NCI-H524 treated with DMSO at 0.1 percent for 48 hours (cell line): ENCODE data around the gene ARHGEF4.

Source experiments
- DNase-seq: peaks from one replicate; lab custom pipeline; 2025; lab: John Stamatoyannopoulos, UW

The ARHGEF4 gene

GRCh38 chr2:131011486-131011885 is 174.8 kb downstream of the ARHGEF4 start:
- peak; percentile 97 for DNase-seq

DNA sequence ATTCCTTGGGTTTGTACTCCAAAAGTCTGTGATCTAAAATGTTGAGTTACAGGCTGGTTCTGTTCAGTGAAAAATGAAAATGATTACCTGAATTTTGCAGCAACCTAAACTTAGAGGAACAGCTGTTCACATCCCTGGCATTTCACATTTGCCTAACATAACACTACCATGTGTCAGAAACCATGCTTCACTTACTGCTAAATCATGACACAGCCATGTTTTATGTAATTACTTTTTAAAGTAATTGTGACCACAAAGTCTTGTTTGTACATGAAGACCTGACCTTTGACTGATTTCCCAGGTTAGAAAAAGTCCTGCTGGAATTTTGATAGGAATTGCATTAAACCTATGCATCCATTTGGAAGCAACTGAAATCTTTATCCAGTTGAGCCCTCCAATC is 177.4 kb downstream of the ARHGEF4 start:
- DNase-seq, result no peak

DNA sequence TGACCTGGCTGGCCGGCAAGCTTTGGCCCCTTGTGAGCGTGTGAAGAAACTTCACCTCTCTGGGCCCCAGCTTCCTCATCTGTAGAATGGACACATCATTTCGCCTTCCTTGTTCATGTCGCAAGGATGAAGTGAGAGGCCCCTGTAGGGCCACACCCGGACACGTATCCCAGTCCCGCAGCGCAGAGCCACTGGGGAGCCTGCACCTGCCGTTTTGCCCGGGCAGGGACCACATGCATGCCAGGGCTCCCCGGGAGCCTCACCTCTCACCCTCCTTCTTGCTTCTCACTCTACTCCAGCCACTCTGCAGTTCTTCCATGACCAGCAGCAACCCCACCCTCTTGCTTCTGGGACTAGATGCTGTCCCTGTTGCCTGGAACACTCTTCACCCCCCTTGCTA is 179.1 kb downstream of the ARHGEF4 start:
- no peak for DNase-seq

- no peak for DNase-seq
Observed at GRCh38 chr2:131016826-131017741, 180.4 kb downstream of the ARHGEF4 start.

DNA sequence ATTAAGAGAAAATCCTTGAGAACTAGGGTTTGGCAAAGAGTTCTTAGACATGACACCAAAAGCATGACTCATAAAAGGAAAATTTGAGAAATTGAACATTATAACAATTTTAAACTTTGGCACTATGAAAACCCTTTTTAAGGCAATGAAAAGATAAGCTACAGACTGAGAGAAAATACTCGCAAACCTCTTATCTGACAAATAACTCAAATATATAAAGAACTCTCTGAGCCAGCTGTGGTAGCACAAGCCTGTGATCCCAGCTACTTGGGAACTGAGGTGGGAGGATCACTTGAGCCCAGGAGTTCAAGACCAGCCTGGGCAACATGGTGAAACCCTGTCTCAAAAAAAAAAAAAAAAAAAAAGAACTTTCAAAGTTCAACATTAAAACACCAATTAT is 186.0 kb downstream of the ARHGEF4 start:
- no peak for DNase-seq

GRCh38 chr2:131023758-131024157 is 187.0 kb downstream of the ARHGEF4 start:
- DNase-seq, result no peak

DNA sequence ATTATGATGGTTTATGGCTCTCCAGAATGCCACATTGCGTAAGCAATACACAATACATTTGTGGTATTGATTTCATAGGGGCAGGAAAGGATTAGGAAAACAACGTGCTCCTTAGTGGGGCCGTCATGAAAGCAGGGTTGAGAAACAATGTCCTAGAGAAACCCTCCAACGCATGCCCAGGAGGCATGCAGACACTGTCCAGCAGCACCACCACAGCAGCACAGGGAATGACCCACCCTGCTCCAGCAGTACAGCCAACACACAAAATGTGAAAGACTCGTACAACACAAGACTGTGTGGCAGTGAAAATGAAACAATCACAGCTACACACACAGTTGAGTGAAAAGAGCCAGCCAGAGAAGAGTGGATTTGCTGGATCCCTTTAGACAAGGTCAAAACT is 190.2 kb downstream of the ARHGEF4 start:
- no peak for DNase-seq

GRCh38 chr2:131027566-131028528 is 191.1 kb downstream of the ARHGEF4 start:
- no peak for DNase-seq

DNA sequence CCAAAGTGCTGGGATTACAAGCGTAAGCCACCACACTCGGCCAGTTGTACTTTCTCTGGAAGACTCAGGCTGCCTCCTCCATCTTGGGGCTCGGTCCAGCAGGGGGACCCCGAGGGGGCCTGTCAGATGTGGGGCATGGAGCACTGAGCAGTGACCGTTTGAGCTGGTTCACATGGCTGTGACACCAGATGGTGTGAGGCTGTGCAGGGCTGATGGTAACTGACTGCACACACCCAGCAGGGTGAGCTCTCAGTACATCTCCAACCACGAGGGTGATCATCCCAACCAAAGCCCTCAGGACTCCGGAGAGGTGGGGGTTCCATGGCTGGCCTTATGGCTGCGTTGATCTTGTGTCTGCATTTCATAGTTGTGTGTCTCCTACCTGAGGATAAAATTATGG is 193.1 kb downstream of the ARHGEF4 start:
- no peak for DNase-seq

GRCh38 chr2:131030478-131030971 is 193.8 kb downstream of the ARHGEF4 start:
- DNase-seq, result no peak

DNA sequence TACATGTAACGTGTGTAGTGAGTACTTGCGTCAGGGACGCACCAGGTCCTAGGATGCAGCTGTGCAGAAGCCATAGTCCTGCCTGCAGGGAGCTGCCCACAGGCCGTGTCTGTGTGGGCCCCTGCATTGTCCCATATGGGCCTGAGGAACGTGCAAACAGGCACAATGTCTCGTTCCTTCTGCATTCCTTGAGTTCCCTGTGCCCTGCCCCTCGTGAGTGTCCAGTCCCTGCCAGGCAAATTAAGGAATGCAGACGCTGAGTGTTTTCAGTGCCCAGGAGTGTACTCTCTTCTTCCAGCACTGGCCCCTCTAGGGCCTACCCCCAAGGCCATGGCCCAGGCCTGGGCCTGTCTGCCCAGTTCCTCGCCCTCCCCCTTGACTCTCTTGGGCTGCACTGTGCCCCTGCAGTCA is 194.7 kb downstream of the ARHGEF4 start:
- no peak for DNase-seq

GRCh38 chr2:131031875-131032274 is 195.2 kb downstream of the ARHGEF4 start:
- DNase-seq, result no peak

GRCh38 chr2:131032393-131032836 is 195.7 kb downstream of the ARHGEF4 start:
- no peak for DNase-seq

DNA sequence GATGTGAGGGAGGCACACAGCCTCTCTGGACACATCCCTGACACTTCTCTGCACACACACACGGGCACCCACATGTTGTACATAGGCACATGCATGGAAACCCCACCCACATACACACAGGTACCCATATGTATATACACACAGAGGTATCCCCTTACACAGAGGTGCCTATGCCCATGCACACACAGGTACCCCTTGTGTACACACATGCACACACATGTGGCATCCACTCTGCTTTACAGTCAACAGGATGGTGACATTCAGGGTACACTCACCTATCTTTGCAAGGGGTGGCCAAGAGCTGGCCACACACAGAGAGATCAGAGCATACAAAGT is 197.0 kb downstream of the ARHGEF4 start:
- DNase-seq, result no peak

- no peak for DNase-seq
Observed at GRCh38 chr2:131034122-131035051, 197.7 kb downstream of the ARHGEF4 start.

DNA sequence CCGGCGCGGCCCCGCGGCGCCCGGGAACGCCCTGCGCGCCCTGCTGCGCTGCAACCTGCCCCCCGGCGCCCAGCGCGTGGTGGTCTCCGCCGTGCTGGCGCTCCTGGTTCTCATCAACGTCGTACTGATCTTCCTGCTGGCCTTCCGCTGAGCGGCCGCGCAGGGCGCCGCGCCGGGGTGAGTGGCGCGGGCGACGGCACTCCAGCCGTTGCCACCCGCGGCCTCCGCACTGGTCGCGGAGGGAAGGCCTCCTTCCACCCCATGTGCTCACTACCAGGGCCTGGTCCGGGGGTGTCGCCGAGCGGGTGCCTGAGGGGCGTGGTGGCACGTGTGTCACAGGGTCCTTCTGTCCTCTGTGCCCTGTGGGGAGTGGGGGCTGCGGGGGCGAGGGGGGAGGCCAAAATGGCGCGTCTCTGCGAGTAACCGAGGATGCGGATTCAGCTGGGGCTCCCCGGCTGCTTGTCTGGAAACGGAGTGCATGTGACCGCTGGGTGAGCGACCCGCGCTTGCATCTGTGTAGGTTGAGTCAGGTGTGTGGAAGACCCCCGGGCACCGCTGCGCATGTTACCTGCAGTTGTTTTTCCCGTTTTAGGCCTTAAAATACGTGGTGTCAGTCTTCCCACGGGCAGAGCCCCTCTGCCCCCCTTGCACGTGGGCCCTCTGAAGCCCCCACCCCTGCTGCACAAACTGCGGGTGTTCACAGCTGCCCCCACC is 198.6 kb downstream of the ARHGEF4 start:
- no peak for DNase-seq

DNA sequence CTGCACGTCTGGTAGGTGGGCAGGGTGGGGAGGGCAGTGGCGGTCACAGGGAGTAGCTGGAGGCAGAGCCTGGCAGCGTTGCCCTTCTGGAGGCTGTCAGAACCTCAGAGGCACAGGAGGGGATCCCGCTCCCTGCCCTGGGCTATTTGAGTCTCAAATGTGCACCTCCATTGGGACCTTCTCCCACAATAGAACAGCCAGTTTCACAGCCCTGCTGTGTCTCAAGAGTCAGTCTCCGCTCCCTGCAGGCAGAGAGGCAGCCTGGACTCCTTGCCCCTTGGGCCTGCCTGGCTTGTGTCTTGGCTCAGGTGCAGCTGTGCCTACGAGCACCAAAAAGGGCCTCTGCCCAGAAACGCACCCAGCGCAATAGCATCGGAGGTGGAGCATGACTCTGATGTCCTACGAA is 199.1 kb downstream of the ARHGEF4 start:
- DNase-seq, result no peak

GRCh38 chr2:131036269-131036668 is 199.6 kb downstream of the ARHGEF4 start:
- no peak for DNase-seq

GRCh38 chr2:131036696-131037397 is 200.1 kb downstream of the ARHGEF4 start:
- no peak for DNase-seq
